ENCODE results near the gene CAND2. TPM values are rescaled to one million over a fixed set of nuclear protein-coding genes. Genes with fewer than 3 reads are reported as not detected.
A peak's percentile ranks its signal among the peaks of the same experiment; 100 is the strongest.

Gene CAND2
- total RNA-seq, result 1 to 10 TPM; 2.1 to 2.2 TPM

DNA sequence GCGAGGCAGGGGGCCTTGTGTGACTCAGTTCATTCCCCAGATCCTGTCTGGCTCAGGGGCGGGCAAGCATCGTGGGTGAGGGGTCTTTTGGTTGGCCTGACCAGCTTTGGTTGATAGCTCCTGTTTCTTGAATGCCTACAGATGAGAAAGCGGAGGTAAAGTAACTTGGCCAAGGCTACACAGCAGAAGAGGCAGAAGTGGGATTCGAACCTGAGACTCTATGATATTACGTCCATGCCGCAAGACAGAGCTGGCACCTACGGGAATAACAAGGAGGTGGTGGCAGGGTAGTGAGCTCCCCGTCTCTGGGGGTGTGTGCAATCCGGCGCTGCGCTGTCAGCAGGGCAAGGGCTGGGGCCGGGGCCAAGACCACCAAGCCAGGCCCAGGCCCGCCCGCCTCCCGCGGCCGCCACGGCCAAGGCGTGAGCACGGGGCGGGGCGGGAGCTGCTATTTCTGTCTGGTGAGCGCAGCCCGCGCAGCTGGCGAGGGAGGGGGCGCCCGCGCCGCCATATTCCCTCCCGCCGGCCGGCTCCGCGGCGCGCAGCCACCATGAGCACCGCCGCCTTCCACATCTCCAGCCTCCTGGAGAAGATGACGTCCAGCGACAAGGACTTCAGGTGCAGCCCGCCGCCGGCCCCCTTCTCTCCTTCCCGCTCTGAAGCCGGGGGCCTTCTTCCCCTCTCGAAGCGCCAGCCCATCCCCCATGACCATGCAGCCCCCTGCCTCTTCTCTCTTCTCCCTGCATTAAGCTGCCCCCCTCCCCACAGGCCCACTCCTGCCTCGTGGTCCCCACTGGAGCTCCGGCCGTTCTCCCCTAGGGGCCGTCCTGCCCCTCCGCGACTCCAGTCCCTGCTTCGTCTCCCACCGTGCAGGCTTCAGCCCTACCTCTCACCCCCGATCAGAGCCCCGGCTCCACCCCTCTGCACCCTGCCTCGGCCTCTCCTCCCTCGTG lies at the start of gene CAND2:
Gene CAND2, plus strand, starts transcription at position 510 of the 953 bp plus-strand sequence. Its CDS starts 41 bp downstream, at position 551.
- ChIA-PET CTCF (interaction anchor here (0.6 to 5.4 kb wide), 4 partner anchors 9 to 19 kb away, joined by 3 to 49 read pairs (median 6); no protein-coding TSS in a partner anchor), POLR2A (interaction anchor here (0.5 to 0.6 kb wide), 3 partner anchors 14 to 193 kb away, joined by 3 to 4 read pairs (median 4); no protein-coding TSS in a partner anchor)
- ATAC-seq, result peak; percentile 81
- Mint-ChIP-seq H3K4me3 (peak within 1 kb of the TSS; percentile 71), H3K9me3 (ENCODE audit: low read depth) (no peaks in the 10 kb centered on the region), H3K36me3 (ENCODE audit: low read depth) (no peaks in the 10 kb centered on the region), H3K27ac (peak within 1 kb of the TSS; percentile 70), H3K27me3 (no peaks in the 10 kb centered on the region), H3K4me1 (peaks cover 16% of the 10 kb centered on the region)
- peak; percentile 65 for DNase-seq
- intact Hi-C loops (cut with DNase I, micrococcal nuclease), result loop anchor here in 1 of 2 experiments (1.0 kb wide), 1 partner anchor 14 kb away; no protein-coding TSS in a partner anchor

DNA sequence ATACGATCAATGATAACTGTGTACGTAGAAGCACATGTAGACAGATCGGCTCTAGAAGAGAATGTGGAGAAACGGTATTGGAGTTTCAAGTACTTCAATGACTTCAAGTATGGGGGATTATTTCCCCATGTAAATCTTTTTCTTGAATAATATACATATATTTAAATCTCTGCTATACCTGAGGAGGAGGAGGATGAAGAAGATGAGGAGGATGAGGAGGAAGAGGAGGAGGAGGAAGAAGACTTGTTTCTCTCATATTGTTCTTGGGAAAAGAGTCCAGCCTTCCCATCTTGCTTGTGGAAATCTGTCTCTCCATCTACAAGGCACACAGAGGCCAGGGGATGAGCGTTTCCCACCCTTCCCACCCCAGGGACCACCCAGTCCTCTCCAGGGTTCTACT lies 48.0 kb upstream of the CAND2 start:
- ATAC-seq (no peak), DNase-seq (no peak)
- peaks cover 6% of the 10 kb centered on the region for H3K27me3 Mint-ChIP-seq
- CTCF ChIA-PET, result interaction anchor here (0.8 to 1.1 kb wide), 2 partner anchors 29 to 44 kb away, joined by 3 to 4 read pairs; no protein-coding TSS in a partner anchor
- no peaks in the 10 kb centered on the region for H3K9me3 Mint-ChIP-seq (ENCODE audit: low read depth)
- H3K4me1 Mint-ChIP-seq, result peaks cover 9% of the 10 kb centered on the region
- H3K4me3 Mint-ChIP-seq, result no peak overlapping the region
- POLR2A ChIA-PET, result no interaction called here
- H3K36me3 Mint-ChIP-seq (ENCODE audit: low read depth), result no peaks in the 10 kb centered on the region
- intact Hi-C loops (cut with DNase I, micrococcal nuclease), result no loop called here
- H3K27ac Mint-ChIP-seq, result no peak overlapping the region

DNA sequence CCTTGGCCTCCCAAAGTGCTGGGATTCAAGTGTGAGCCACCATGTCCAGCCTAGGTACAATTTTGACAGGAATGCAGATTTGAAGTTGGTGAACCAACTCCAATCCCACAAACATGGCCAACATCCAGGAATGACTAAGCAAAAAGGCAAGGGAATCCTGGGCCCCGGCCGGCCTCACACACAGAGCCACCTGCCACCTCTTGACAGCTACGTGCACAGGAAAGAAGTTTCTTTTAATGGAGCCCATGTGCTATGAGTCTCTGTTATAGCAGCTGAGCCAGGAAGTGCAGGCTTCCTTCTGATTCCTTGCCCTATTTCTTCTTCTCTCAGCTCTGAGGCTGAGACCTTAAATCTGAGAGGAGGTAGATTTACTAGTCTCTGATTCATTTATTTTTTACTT lies 46.3 kb upstream of the CAND2 start:
- ChIA-PET CTCF (interaction anchor here (0.7 kb wide), 2 partner anchors 28 to 30 kb away, joined by 3 read pairs; no protein-coding TSS in a partner anchor), POLR2A (no interaction called here)
- no peak for DNase-seq
- no peaks in the 10 kb centered on the region for H3K9me3 Mint-ChIP-seq (ENCODE audit: low read depth)
- peaks cover 4% of the 10 kb centered on the region for H3K27me3 Mint-ChIP-seq
- H3K36me3 Mint-ChIP-seq (ENCODE audit: low read depth), result no peaks in the 10 kb centered on the region
- intact Hi-C loops (cut with DNase I, micrococcal nuclease), result no loop called here
- ATAC-seq, result peak; percentile 45
- peaks cover 9% of the 10 kb centered on the region for H3K4me1 Mint-ChIP-seq
- no peak overlapping the region for H3K4me3 Mint-ChIP-seq
- no peak overlapping the region for H3K27ac Mint-ChIP-seq

DNA sequence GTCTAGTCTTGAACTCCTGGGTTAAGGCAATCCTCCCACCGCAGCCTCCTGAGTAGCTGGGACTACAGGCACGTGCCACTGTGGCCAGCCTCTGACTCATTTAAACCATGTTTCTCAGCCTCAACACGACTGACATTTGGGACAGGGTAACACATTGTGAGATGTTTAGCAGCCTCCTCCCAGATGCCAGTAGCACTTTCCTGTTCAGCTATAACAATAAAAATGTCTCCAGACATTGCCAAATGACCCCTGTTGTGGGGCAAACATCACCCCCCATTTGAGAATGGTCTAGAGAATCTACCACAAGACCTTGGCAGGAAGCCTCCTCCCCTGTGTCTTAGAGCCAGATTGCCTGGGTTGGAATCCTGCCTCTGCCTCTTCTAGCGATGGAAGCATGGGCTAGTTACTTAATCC lies 45.8 kb upstream of the CAND2 start:
- ChIA-PET POLR2A (no interaction called here), CTCF (interaction anchor here (0.7 kb wide), 2 partner anchors 28 to 31 kb away, joined by 3 read pairs; no protein-coding TSS in a partner anchor)
- H3K36me3 Mint-ChIP-seq (ENCODE audit: low read depth), result no peaks in the 10 kb centered on the region
- peaks cover 4% of the 10 kb centered on the region for H3K27me3 Mint-ChIP-seq
- ATAC-seq, result peak; percentile 93
- intact Hi-C loops (cut with DNase I, micrococcal nuclease), result no loop called here
- H3K27ac Mint-ChIP-seq, result no peak overlapping the region
- no peak overlapping the region for H3K4me3 Mint-ChIP-seq
- H3K4me1 Mint-ChIP-seq, result peaks cover 11% of the 10 kb centered on the region
- no peaks in the 10 kb centered on the region for H3K9me3 Mint-ChIP-seq (ENCODE audit: low read depth)
- DNase-seq, result peak; percentile 70

DNA sequence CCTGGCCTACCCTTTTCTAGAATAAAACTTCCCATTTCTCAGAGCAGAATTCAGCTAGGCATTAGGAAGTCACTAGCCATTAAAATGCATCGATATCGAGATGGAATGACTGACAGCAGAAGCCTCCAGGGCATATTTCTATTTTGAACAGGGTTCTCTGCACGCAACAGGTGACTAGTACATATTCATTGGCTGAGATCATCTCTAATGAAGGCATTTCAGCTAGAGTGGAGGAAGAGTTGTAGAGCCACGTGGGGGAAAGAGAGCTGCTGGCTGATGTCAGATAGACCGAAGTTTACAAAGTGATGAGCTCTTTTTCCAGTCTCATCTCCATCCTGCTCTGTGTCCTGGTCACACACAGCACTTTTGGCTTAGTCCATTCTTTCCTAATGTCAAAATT lies 44.9 kb upstream of the CAND2 start:
- no peaks in the 10 kb centered on the region for H3K9me3 Mint-ChIP-seq (ENCODE audit: low read depth)
- peaks cover 4% of the 10 kb centered on the region for H3K27me3 Mint-ChIP-seq
- intact Hi-C loops (cut with DNase I, micrococcal nuclease), result no loop called here
- ATAC-seq (no peak), DNase-seq (no peak)
- POLR2A ChIA-PET, result no interaction called here
- H3K27ac Mint-ChIP-seq, result no peak overlapping the region
- H3K36me3 Mint-ChIP-seq (ENCODE audit: low read depth), result no peaks in the 10 kb centered on the region
- H3K4me3 Mint-ChIP-seq, result no peak overlapping the region
- CTCF ChIA-PET, result interaction anchor here (1.2 kb wide), 1 partner anchor 35 kb away, joined by 4 read pairs; no protein-coding TSS in a partner anchor
- H3K4me1 Mint-ChIP-seq, result peaks cover 13% of the 10 kb centered on the region

DNA sequence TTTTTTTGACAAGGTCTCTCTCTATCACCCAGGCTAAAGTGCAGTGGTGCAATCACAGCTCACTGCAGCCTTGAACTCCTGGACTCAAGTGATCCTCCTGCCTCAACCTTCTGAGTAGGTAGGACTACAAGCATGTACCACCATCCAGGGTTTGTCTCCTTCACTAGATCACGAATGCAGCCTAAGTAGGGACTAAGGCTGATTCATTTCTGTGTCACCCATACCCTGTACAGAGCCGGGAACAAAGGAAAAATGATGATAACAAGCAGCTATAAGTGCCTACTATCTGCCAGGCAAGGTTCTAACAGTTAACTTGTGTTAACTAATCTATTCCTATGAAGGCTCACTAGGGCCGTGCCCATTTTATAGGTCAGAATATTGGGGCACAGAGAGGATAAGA lies 44.4 kb upstream of the CAND2 start:
- Mint-ChIP-seq H3K36me3 (ENCODE audit: low read depth) (no peaks in the 10 kb centered on the region), H3K4me1 (peaks cover 13% of the 10 kb centered on the region), H3K27ac (no peak overlapping the region), H3K4me3 (no peak overlapping the region), H3K9me3 (ENCODE audit: low read depth) (no peaks in the 10 kb centered on the region), H3K27me3 (peaks cover 7% of the 10 kb centered on the region)
- CTCF ChIA-PET, result interaction anchor here (1.2 kb wide), 1 partner anchor 35 kb away, joined by 4 read pairs; no protein-coding TSS in a partner anchor
- no peak for ATAC-seq
- intact Hi-C loops (cut with DNase I, micrococcal nuclease), result no loop called here
- POLR2A ChIA-PET, result no interaction called here
- no peak for DNase-seq

DNA sequence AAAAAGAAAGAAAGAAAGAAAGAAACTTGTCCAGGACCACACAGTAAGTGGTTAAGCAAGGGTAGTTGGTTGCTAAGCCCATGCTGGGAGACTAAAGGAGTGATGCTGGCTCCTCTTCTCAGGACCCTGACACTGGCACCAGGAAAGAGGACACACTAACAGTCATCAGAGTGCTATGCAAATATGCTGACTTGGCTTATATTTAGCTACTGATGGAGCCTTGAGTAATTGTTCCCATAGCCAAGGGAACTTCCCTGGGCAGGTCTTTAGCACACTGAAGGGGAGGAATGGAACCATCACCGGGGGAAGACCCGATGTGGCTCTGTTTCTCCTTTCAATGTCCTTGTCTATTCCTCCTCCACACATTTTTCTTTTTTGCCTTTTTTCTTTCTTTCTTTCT lies 43.7 kb upstream of the CAND2 start:
- Mint-ChIP-seq H3K27me3 (peaks cover 7% of the 10 kb centered on the region), H3K4me3 (no peak overlapping the region), H3K4me1 (peaks cover 16% of the 10 kb centered on the region), H3K36me3 (ENCODE audit: low read depth) (no peaks in the 10 kb centered on the region), H3K9me3 (ENCODE audit: low read depth) (no peaks in the 10 kb centered on the region), H3K27ac (no peak overlapping the region)
- CTCF ChIA-PET, result interaction anchor here (0.7 to 1.2 kb wide), 3 partner anchors 9 to 47 kb away, joined by 3 to 4 read pairs (median 3); no protein-coding TSS in a partner anchor
- POLR2A ChIA-PET, result interaction anchor here (0.6 kb wide), 1 partner anchor 85 kb away, joined by 3 read pairs; no protein-coding TSS in a partner anchor
- intact Hi-C loops (cut with DNase I, micrococcal nuclease), result no loop called here
- no peak for DNase-seq
- peak; percentile 30 for ATAC-seq

DNA sequence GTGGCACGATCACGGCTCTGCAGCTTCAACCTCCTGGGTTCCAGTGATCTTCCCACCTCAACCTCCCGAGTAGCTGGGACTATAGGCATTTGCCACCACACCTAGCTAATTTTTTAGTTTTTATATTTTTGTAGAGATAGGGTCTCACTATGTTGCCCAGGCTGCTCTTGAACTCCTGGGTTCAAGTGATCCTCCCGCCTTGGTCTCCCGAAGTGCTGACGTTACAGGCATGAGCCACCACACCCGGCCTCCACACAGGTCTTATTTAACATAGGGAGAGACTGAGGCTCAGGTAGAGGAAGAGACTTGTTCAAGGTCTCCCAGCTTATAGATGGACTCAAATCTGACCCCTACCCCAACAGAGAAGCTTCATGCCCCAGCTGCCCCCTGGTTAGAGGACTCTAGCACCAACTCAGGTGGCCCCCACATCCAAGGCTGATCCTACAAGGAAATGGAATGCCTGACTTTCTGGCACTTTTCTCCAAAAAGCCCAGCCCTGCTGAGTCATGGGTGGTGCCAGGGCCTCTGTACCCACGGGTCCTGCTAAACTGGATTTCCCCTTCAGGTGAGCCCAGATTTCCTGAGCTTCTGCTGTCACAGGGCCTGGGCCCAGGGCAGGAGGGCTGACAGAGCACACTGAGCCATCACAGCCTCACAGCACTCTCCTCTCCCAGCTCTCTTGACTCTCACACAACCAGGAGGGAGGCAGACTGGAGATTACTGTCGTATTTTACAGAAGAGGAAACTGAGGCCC lies 43.0 kb upstream of the CAND2 start:
- Mint-ChIP-seq H3K27ac (no peak overlapping the region), H3K36me3 (ENCODE audit: low read depth) (no peaks in the 10 kb centered on the region), H3K4me1 (peaks cover 18% of the 10 kb centered on the region), H3K9me3 (ENCODE audit: low read depth) (no peaks in the 10 kb centered on the region), H3K27me3 (peaks cover 3% of the 10 kb centered on the region), H3K4me3 (no peak overlapping the region)
- DNase-seq (no peak), ATAC-seq (no peak)
- intact Hi-C loops (cut with DNase I, micrococcal nuclease), result no loop called here
- CTCF ChIA-PET, result interaction anchor here (0.7 to 1.0 kb wide), 2 partner anchors 8 to 46 kb away, joined by 3 read pairs; no protein-coding TSS in a partner anchor
- POLR2A ChIA-PET, result interaction anchor here (0.6 kb wide), 1 partner anchor 84 kb away, joined by 3 read pairs; no protein-coding TSS in a partner anchor

DNA sequence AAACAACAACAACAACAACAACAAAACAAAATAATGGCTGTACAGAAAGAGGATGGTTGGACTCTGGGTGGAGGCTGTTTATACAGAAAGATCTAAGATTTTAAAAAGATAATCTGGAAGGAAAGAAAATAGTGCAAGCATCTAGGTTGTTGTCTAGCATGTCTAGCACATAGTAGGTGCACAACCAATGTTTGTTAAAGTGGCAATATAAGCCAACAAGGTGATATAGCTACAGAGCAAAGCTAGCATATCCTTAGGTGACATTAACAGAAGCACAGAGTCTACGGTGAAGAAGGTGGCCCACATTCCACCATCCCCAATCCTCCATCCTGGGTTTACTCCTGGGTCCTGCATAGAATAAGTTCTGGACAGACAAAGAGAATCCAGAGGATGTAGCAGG lies 42.2 kb upstream of the CAND2 start:
- Mint-ChIP-seq H3K4me3 (no peak overlapping the region), H3K27me3 (peaks cover 3% of the 10 kb centered on the region), H3K9me3 (ENCODE audit: low read depth) (no peaks in the 10 kb centered on the region), H3K27ac (no peak overlapping the region), H3K4me1 (peaks cover 18% of the 10 kb centered on the region), H3K36me3 (ENCODE audit: low read depth) (no peaks in the 10 kb centered on the region)
- CTCF ChIA-PET, result no interaction called here
- POLR2A ChIA-PET, result no interaction called here
- no peak for ATAC-seq
- DNase-seq, result no peak
- intact Hi-C loops (cut with DNase I, micrococcal nuclease), result no loop called here

DNA sequence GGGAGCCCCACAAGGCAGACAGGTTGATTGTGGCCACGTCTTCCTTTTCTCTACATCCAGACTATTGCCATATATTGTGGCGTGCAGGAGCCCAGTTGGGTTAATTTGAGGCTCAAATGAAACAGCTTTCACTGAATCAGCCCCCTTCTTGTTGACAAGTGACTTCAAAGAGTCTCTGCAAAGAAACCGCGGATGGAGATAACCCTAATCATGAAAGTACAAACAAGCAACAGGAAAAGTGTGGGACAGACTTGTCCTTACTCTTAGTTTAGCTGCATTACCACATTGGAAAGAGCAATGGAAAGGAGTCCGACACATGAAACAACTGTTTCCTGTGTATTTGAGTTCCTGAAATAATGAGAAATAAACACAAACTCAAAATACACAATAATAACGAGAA lies 40.7 kb upstream of the CAND2 start:
- no peak for DNase-seq
- peaks cover 6% of the 10 kb centered on the region for H3K27me3 Mint-ChIP-seq
- no peaks in the 10 kb centered on the region for H3K36me3 Mint-ChIP-seq (ENCODE audit: low read depth)
- POLR2A ChIA-PET, result no interaction called here
- H3K9me3 Mint-ChIP-seq (ENCODE audit: low read depth), result no peaks in the 10 kb centered on the region
- peaks cover 11% of the 10 kb centered on the region for H3K4me1 Mint-ChIP-seq
- no peak overlapping the region for H3K27ac Mint-ChIP-seq
- no peak for ATAC-seq
- CTCF ChIA-PET, result no interaction called here
- intact Hi-C loops (cut with DNase I, micrococcal nuclease), result no loop called here
- H3K4me3 Mint-ChIP-seq, result no peak overlapping the region

DNA sequence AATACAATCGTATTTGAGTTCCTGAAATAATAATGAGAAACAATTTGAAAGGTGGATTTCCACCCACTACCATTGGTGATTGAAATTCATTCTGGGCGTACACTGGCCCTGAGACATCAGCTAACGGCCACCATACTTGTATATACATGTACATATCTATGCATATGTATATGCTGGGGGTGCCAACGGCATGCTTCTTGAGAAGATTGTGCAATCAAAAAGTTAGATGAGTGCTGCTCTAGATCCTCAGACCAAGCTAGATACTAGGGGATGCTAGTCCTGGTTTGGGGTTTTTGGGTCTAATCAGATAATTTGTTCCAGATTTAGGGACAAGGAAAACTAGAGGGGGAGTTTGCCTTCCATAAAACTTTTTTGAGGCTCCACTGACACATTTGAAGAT lies 40.3 kb upstream of the CAND2 start:
- Mint-ChIP-seq H3K4me3 (no peak overlapping the region), H3K4me1 (peaks cover 9% of the 10 kb centered on the region), H3K27ac (no peak overlapping the region), H3K36me3 (ENCODE audit: low read depth) (no peaks in the 10 kb centered on the region), H3K9me3 (ENCODE audit: low read depth) (no peaks in the 10 kb centered on the region), H3K27me3 (peaks cover 6% of the 10 kb centered on the region)
- CTCF ChIA-PET, result interaction anchor here (0.5 kb wide), 1 partner anchor 131 kb away, joined by 3 read pairs; no protein-coding TSS in a partner anchor
- DNase-seq (no peak), ATAC-seq (no peak)
- POLR2A ChIA-PET, result no interaction called here
- intact Hi-C loops (cut with DNase I, micrococcal nuclease), result no loop called here
